ENCODE results near the gene CASP5.

- TF ChIP-seq MAX (IDR thresholded peaks at IDR 0.05), result no peak
- TF ChIP-seq TAF1 (conservative IDR thresholded peaks at IDR 0.05), result no peak
- TF ChIP-seq CTCF (IDR thresholded peaks at IDR 0.05; ENCODE audit: low read depth, low read length, missing input control), result no peak
- TF ChIP-seq ZBTB33 (IDR thresholded peaks at IDR 0.05), result no peak
- TF ChIP-seq REST (IDR thresholded peaks at IDR 0.05), result no peak
- no peak for TF ChIP-seq RAD21 (IDR thresholded peaks at IDR 0.05)
- no peak for TF ChIP-seq JUND (IDR thresholded peaks at IDR 0.05)
- TF ChIP-seq FOXA2 (IDR thresholded peaks at IDR 0.05), result no peak
- TF ChIP-seq FOXA1 (IDR thresholded peaks at IDR 0.05), result no peak
- TF ChIP-seq SP1 (IDR thresholded peaks at IDR 0.05), result no peak
These were observed 19.2 kb upstream of the CASP5 start for GRCh38 chr11:105042178-105042577.
